ENCODE data around the gene FNDC5. TPM values are rescaled to one million over a fixed set of nuclear protein-coding genes. Genes with fewer than 3 reads are reported as not detected.

Gene FNDC5
- total RNA-seq, 6 experiments from 2014 or later = 1.0 to 8.3 (median 2.4) TPM

Other genes starting within 250 kb of the FNDC5 start
- gene ZBTB8OS, start 220.4 kb downstream of the FNDC5 start, total RNA-seq = 10 to 100 TPM; 14.1 to 27.6 (median 19.6) TPM
- gene RBBP4, start 219.7 kb downstream of the FNDC5 start, total RNA-seq = 10 to 100 TPM; 50.1 to 66.1 (median 58.8) TPM
- 1 to 10 TPM in 1 of 6 experiments, under 1 TPM in 5; 0.29 to 2.1 (median 0.44) TPM for gene SYNC, start 168.1 kb downstream of the FNDC5 start, total RNA-seq
- 10 to 100 TPM; 37.4 to 84.3 (median 53.5) TPM for gene YARS1, start 53.6 kb downstream of the FNDC5 start, total RNA-seq
- 10 to 100 TPM in 4 of 6 experiments, 1 to 10 TPM in 2; 7.6 to 14.6 (median 10.5) TPM for gene S100PBP, start 53.3 kb downstream of the FNDC5 start, total RNA-seq
- gene HPCA, start 15.6 kb upstream of the FNDC5 start, total RNA-seq = not detected
- gene TMEM54, start 30.5 kb upstream of the FNDC5 start, total RNA-seq = 10 to 100 TPM in 3 of 6 experiments, 1 to 10 TPM in 3; 3.9 to 14.4 (median 9.0) TPM
- 10 to 100 TPM in 3 of 6 experiments, 1 to 10 TPM in 3; 4.6 to 12.1 (median 8.3) TPM for gene RNF19B, start 93.9 kb upstream of the FNDC5 start, total RNA-seq
- 100 to 1,000 TPM; 119 to 301 (median 130) TPM for gene AK2, start 166.0 kb upstream of the FNDC5 start, total RNA-seq
- 1 to 10 TPM in 2 of 6 experiments, under 1 TPM in 4; 0.62 to 1.2 (median 0.85) TPM for gene AZIN2, start 210.2 kb upstream of the FNDC5 start, total RNA-seq

Data from right lobe of liver (tissue), 5 donors.